ENCODE measurements around the gene GATB.
"Not testable (repeated sequence)": the region's sequence is repeated elsewhere in the genome, so short reads cannot be mapped to it uniquely, and the experiment has no call there.

DNA sequence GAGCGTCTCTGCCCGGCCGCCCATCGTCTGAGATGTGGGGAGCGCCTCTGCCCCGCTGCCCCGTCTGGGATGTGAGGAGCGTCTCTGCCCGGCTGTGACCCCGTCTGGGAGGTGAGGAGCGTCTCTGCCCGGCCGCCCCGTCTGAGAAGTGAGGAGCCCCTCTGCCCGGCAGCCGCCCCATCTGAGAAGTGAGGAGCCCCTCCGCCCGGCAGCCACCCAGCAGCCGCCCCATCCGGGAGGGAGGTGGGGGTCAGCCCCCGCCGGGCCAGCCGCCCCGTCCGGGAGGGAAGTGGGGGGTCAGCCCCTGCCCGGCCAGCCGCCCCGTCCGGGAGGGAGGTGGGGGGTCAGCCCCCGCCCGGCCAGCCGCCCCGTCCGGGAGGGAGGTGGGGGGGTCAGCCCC lies 29.1 kb downstream of the GATB start:
- not testable (repeated sequence) for TF ChIP-seq CTCF (optimal IDR thresholded peaks at IDR 0.05 in 1 of 3, IDR thresholded peaks at IDR 0.05 in 1 of 3, conservative IDR thresholded peaks at IDR 0.05 in 1 of 3; ENCODE audit: extremely low read depth in 1 of 3, insufficient read depth in 2 of 3, low read length in 3 of 3); EZH2 (IDR thresholded peaks at IDR 0.05; ENCODE audit: low read length)

Measured in keratinocyte (primary cell).